ENCODE results near the gene ADAM8. TPM values are rescaled to one million over a fixed set of nuclear protein-coding genes. Genes with fewer than 3 reads are reported as not detected.
A peak's percentile ranks its signal among the peaks of the same experiment; 100 is the strongest.

ADAM8 gene
- total RNA-seq, 4 donors from 2014 or later: 5.4 to 12.4 (median 6.4) TPM

GRCh38 chr10:133262696-133263095 is 14.0 kb downstream of the ADAM8 start:
- no peak for TF ChIP-seq POLR2A (IDR thresholded peaks at IDR 0.05)
- TF ChIP-seq CTCF (IDR thresholded peaks at IDR 0.05): no peak
- Histone ChIP-seq H3K9me3 (no peaks in the 10 kb centered on the region), H3K4me1 (peaks cover 3 to 59% (median 26%) of the 10 kb centered on the region in 4 donors), H3K36me3 (no peaks in the 10 kb centered on the region), H3K27ac (no peak overlapping the region), H3K27me3 (no peaks in the 10 kb centered on the region), H3K4me3 (no peak overlapping the region)
- DNase-seq: no peak

- Histone ChIP-seq H3K36me3 (no peaks in the 10 kb centered on the region), H3K4me3 (peak overlapping the region; percentile 69 to 96 (median 86)), H3K27ac (peak overlapping the region; percentile 87 to 96 (median 91)), H3K4me1 (peaks cover 10 to 67% (median 33%) of the 10 kb centered on the region in 4 donors), H3K27me3 (no peaks in the 10 kb centered on the region), H3K9me3 (no peaks in the 10 kb centered on the region)
- DNase-seq: peak; percentile 89 to 95 (median 91)
- TF ChIP-seq CTCF (IDR thresholded peaks at IDR 0.05): no peak
- TF ChIP-seq POLR2A (IDR thresholded peaks at IDR 0.05): peak in 1 of 2 donors; percentile 48
These were observed 14.8 kb downstream of the ADAM8 start for GRCh38 chr10:133261726-133262325.

- Histone ChIP-seq H3K27me3 (no peaks in the 10 kb centered on the region), H3K4me3 (peak overlapping the region; percentile 69 to 96 (median 86)), H3K27ac (peak overlapping the region; percentile 87 to 96 (median 91)), H3K9me3 (no peaks in the 10 kb centered on the region), H3K4me1 (peaks cover 10 to 67% (median 33%) of the 10 kb centered on the region in 4 donors), H3K36me3 (no peaks in the 10 kb centered on the region)
- DNase-seq: peak; percentile 55 to 79 (median 74)
- TF ChIP-seq POLR2A (IDR thresholded peaks at IDR 0.05) (no peak), CTCF (IDR thresholded peaks at IDR 0.05) (no peak)
These were observed 15.6 kb downstream of the ADAM8 start for GRCh38 chr10:133260895-133261725.

- TF ChIP-seq POLR2A (IDR thresholded peaks at IDR 0.05) (no peak), CTCF (IDR thresholded peaks at IDR 0.05) (no peak)
- Histone ChIP-seq H3K4me3 (no peak overlapping the region), H3K27ac (peak overlapping the region; percentile 21 to 66 (median 49)), H3K36me3 (no peaks in the 10 kb centered on the region), H3K4me1 (peaks cover 10 to 65% (median 32%) of the 10 kb centered on the region in 4 donors), H3K9me3 (no peaks in the 10 kb centered on the region), H3K27me3 (no peaks in the 10 kb centered on the region)
- no peak for DNase-seq
These were observed 17.1 kb downstream of the ADAM8 start for GRCh38 chr10:133259602-133259989.

- peaks cover 7 to 59% (median 29%) of the 10 kb centered on the region in 4 donors for H3K4me1 ChIP-seq
- no peaks in the 10 kb centered on the region for H3K27me3 ChIP-seq
- H3K36me3 ChIP-seq: no peaks in the 10 kb centered on the region
- H3K27ac ChIP-seq: peak overlapping the region; percentile 21 to 66 (median 54)
- no peak for TF ChIP-seq CTCF (IDR thresholded peaks at IDR 0.05)
- no peak for TF ChIP-seq POLR2A (IDR thresholded peaks at IDR 0.05)
- DNase-seq: peak in 2 of 3 donors; percentile 59 to 83
- H3K4me3 ChIP-seq: no peak overlapping the region
- no peaks in the 10 kb centered on the region for H3K9me3 ChIP-seq
These were observed 17.7 kb downstream of the ADAM8 start for GRCh38 chr10:133258818-133259601.
